Activated naive CD4-positive, alpha-beta T cell treated with anti-CD3 and anti-CD28 coated beads for 36 hours (primary cell): ENCODE data around the gene DAPK1. TPM values are rescaled to one million over a fixed set of nuclear protein-coding genes. Genes with fewer than 3 reads are reported as not detected.

Experiments
- CTCF ChIA-PET: fragments of 350-600 bp; sonication (Branson Sonifier 250); formaldehyde crosslinking; loops from one replicate; lab custom pipeline; 2021; ENCODE audit warnings: antibody characterized with exemption; lab: Charles Lee
- DNase-seq: peaks from one replicate; pipeline ENCODE4 v3.0.0-alpha.2; 2020
- H3K27ac Mint-ChIP-seq: one replicate; pipeline ENCODE4 v1.8.0; 2021; ENCODE audit warnings: mild to moderate bottlenecking, mixed read lengths
- H3K27me3 Mint-ChIP-seq: one replicate; pipeline ENCODE4 v1.8.0; 2021; ENCODE audit warnings: low read depth, mixed read lengths
- H3K36me3 Mint-ChIP-seq: one replicate; pipeline ENCODE4 v1.8.0; 2021; ENCODE audit warnings: low read depth, mixed read lengths
- H3K4me1 Mint-ChIP-seq: one replicate; pipeline ENCODE4 v1.8.0; 2021; ENCODE audit warnings: low read depth, mixed read lengths
- H3K4me3 Mint-ChIP-seq: one replicate; pipeline ENCODE4 v1.8.0; 2021; ENCODE audit warnings: mild to moderate bottlenecking, moderate library complexity, mixed read lengths
- H3K9me3 Mint-ChIP-seq: one replicate; pipeline ENCODE4 v1.8.0; 2021; ENCODE audit warnings: mixed read lengths
- intact Hi-C: fragments of 100-400 bp; cut with micrococcal nuclease; formaldehyde crosslinking; loops from one replicate; pipeline ENCODE4 v1.15.1; 2023
- total RNA-seq, 2 experiments: library from RNA; stranded (reverse); gene quantifications; one replicate each; pipeline ENCODE4 v1.2.3, GENCODE V29; 2021

The DAPK1 gene
- total RNA-seq, 2 experiments from 2014 or later: 0.20 to 0.50 TPM

GRCh38 chr9:87656485-87656884 lies 158.8 kb downstream of the DAPK1 start:
- Mint-ChIP-seq H3K4me3 (no peak overlapping the region), H3K4me1 (no peaks in the 10 kb centered on the region), H3K27ac (no peak overlapping the region), H3K9me3 (no peaks in the 10 kb centered on the region), H3K36me3 (no peaks in the 10 kb centered on the region), H3K27me3 (peaks cover 2% of the 10 kb centered on the region)
- DNase-seq: no peak
- CTCF ChIA-PET: interaction anchor here (0.6 to 1.2 kb wide), 3 partner anchors 18 to 319 kb away, joined by 3 read pairs; no protein-coding TSS in a partner anchor
- intact Hi-C loops: no loop called here

- Mint-ChIP-seq H3K27me3 (peaks cover 3% of the 10 kb centered on the region), H3K4me1 (no peaks in the 10 kb centered on the region), H3K36me3 (no peaks in the 10 kb centered on the region), H3K4me3 (no peak overlapping the region), H3K27ac (no peak overlapping the region), H3K9me3 (no peaks in the 10 kb centered on the region)
- no peak for DNase-seq
- intact Hi-C loops: no loop called here
- CTCF ChIA-PET: interaction anchor here (1.2 kb wide), 1 partner anchor 19 kb away, joined by 3 read pairs; no protein-coding TSS in a partner anchor
These were observed 159.5 kb downstream of the DAPK1 start for GRCh38 chr9:87657190-87657589.

GRCh38 chr9:87657893-87658292 lies 160.2 kb downstream of the DAPK1 start:
- no peak for DNase-seq
- intact Hi-C loops: no loop called here
- no peaks in the 10 kb centered on the region for H3K36me3 Mint-ChIP-seq
- no peaks in the 10 kb centered on the region for H3K4me1 Mint-ChIP-seq
- H3K4me3 Mint-ChIP-seq: no peak overlapping the region
- no peak overlapping the region for H3K27ac Mint-ChIP-seq
- peaks cover 4% of the 10 kb centered on the region for H3K27me3 Mint-ChIP-seq
- H3K9me3 Mint-ChIP-seq: no peaks in the 10 kb centered on the region
- CTCF ChIA-PET: interaction anchor here (1.2 kb wide), 1 partner anchor 19 kb away, joined by 3 read pairs; no protein-coding TSS in a partner anchor

- H3K27ac Mint-ChIP-seq: no peak overlapping the region
- intact Hi-C loops: no loop called here
- no peaks in the 10 kb centered on the region for H3K36me3 Mint-ChIP-seq
- H3K4me3 Mint-ChIP-seq: no peak overlapping the region
- CTCF ChIA-PET: no interaction called here
- H3K4me1 Mint-ChIP-seq: no peaks in the 10 kb centered on the region
- H3K27me3 Mint-ChIP-seq: peaks cover 2% of the 10 kb centered on the region
- DNase-seq: no peak
- H3K9me3 Mint-ChIP-seq: no peaks in the 10 kb centered on the region
These were observed 160.8 kb downstream of the DAPK1 start for GRCh38 chr9:87658511-87658910.

- CTCF ChIA-PET: no interaction called here
- H3K27me3 Mint-ChIP-seq: peaks cover 2% of the 10 kb centered on the region
- no peaks in the 10 kb centered on the region for H3K36me3 Mint-ChIP-seq
- H3K4me1 Mint-ChIP-seq: no peaks in the 10 kb centered on the region
- intact Hi-C loops: loop anchor here (10.0 kb wide), 2 partner anchors 1175 to 1245 kb away; no protein-coding TSS in a partner anchor
- DNase-seq: no peak
- no peak overlapping the region for H3K27ac Mint-ChIP-seq
- no peak overlapping the region for H3K4me3 Mint-ChIP-seq
- H3K9me3 Mint-ChIP-seq: no peaks in the 10 kb centered on the region
These were observed 162.1 kb downstream of the DAPK1 start for GRCh38 chr9:87659534-87660419.

- no peak for DNase-seq
- H3K36me3 Mint-ChIP-seq: no peaks in the 10 kb centered on the region
- no peaks in the 10 kb centered on the region for H3K4me1 Mint-ChIP-seq
- no peak overlapping the region for H3K4me3 Mint-ChIP-seq
- CTCF ChIA-PET: interaction anchor here (3.0 kb wide), 1 partner anchor 324 kb away, joined by 35 read pairs; no protein-coding TSS in a partner anchor
- no peak overlapping the region for H3K27ac Mint-ChIP-seq
- intact Hi-C loops: loop anchor here (10.0 kb wide), 2 partner anchors 1176 to 1246 kb away; no protein-coding TSS in a partner anchor
- no peaks in the 10 kb centered on the region for H3K9me3 Mint-ChIP-seq
- peaks cover 2% of the 10 kb centered on the region for H3K27me3 Mint-ChIP-seq
These were observed 163.6 kb downstream of the DAPK1 start for GRCh38 chr9:87661241-87661640.

GRCh38 chr9:87662808-87663528 lies 165.3 kb downstream of the DAPK1 start:
- CTCF ChIA-PET: interaction anchor here (0.7 to 3.0 kb wide), 8 partner anchors 15 to 333 kb away, joined by 3 to 35 read pairs (median 3); no protein-coding TSS in a partner anchor
- Mint-ChIP-seq H3K36me3 (peaks cover 1% of the 10 kb centered on the region), H3K4me1 (no peaks in the 10 kb centered on the region), H3K4me3 (no peak overlapping the region), H3K27me3 (peaks cover 2% of the 10 kb centered on the region), H3K27ac (no peak overlapping the region), H3K9me3 (peaks cover 3% of the 10 kb centered on the region)
- DNase-seq: peak; percentile 81
- intact Hi-C loops: loop anchor here (1.0 to 10.0 kb wide), 3 partner anchors 326 to 1248 kb away; no protein-coding TSS in a partner anchor

- CTCF ChIA-PET: interaction anchor here (0.7 to 3.0 kb wide), 5 partner anchors 16 to 326 kb away, joined by 3 to 35 read pairs (median 3); no protein-coding TSS in a partner anchor
- H3K27me3 Mint-ChIP-seq: peaks cover 2% of the 10 kb centered on the region
- intact Hi-C loops: loop anchor here (1.0 to 10.0 kb wide), 3 partner anchors 326 to 1249 kb away; no protein-coding TSS in a partner anchor
- no peaks in the 10 kb centered on the region for H3K4me1 Mint-ChIP-seq
- H3K27ac Mint-ChIP-seq: no peak overlapping the region
- no peak overlapping the region for H3K4me3 Mint-ChIP-seq
- peaks cover 3% of the 10 kb centered on the region for H3K9me3 Mint-ChIP-seq
- no peak for DNase-seq
- peaks cover 1% of the 10 kb centered on the region for H3K36me3 Mint-ChIP-seq
These were observed 165.9 kb downstream of the DAPK1 start for GRCh38 chr9:87663556-87663955.

GRCh38 chr9:87664153-87665060 lies 166.7 kb downstream of the DAPK1 start:
- H3K36me3 Mint-ChIP-seq: peaks cover 1% of the 10 kb centered on the region
- H3K27me3 Mint-ChIP-seq: peaks cover 2% of the 10 kb centered on the region
- no peak overlapping the region for H3K4me3 Mint-ChIP-seq
- no peaks in the 10 kb centered on the region for H3K4me1 Mint-ChIP-seq
- DNase-seq: no peak
- intact Hi-C loops: loop anchor here (10.0 kb wide), 2 partner anchors 1180 to 1250 kb away; no protein-coding TSS in a partner anchor
- CTCF ChIA-PET: interaction anchor here (0.6 to 3.0 kb wide), 3 partner anchors 64 to 327 kb away, joined by 3 to 35 read pairs (median 3); no protein-coding TSS in a partner anchor
- no peak overlapping the region for H3K27ac Mint-ChIP-seq
- H3K9me3 Mint-ChIP-seq: peaks cover 3% of the 10 kb centered on the region

- Mint-ChIP-seq H3K27ac (no peak overlapping the region), H3K36me3 (peaks cover 1% of the 10 kb centered on the region), H3K9me3 (peaks cover 3% of the 10 kb centered on the region), H3K4me1 (no peaks in the 10 kb centered on the region), H3K4me3 (no peak overlapping the region), H3K27me3 (peaks cover 2% of the 10 kb centered on the region)
- intact Hi-C loops: loop anchor here (10.0 kb wide), 2 partner anchors 1181 to 1251 kb away; no protein-coding TSS in a partner anchor
- no peak for DNase-seq
- CTCF ChIA-PET: interaction anchor here (0.6 kb wide), 2 partner anchors 65 to 310 kb away, joined by 3 read pairs; no protein-coding TSS in a partner anchor
These were observed 167.8 kb downstream of the DAPK1 start for GRCh38 chr9:87665505-87665904.

GRCh38 chr9:87667164-87667738 lies 169.6 kb downstream of the DAPK1 start:
- intact Hi-C loops: loop anchor here (10.0 kb wide), 2 partner anchors 1182 to 1252 kb away; no protein-coding TSS in a partner anchor
- DNase-seq: peak; percentile 14
- Mint-ChIP-seq H3K4me1 (no peaks in the 10 kb centered on the region), H3K4me3 (no peak overlapping the region), H3K9me3 (peaks cover 3% of the 10 kb centered on the region), H3K27me3 (peaks cover under 1% of the 10 kb centered on the region), H3K36me3 (peaks cover 1% of the 10 kb centered on the region), H3K27ac (no peak overlapping the region)
- CTCF ChIA-PET: interaction anchor here (0.7 to 1.4 kb wide), 2 partner anchors 10 to 153 kb away, joined by 3 to 5 read pairs; no protein-coding TSS in a partner anchor
